Hepatocyte (in vitro differentiated cells): ENCODE measurements around the gene OPN1MW.
"Not testable (repeated sequence)": the region's sequence is repeated elsewhere in the genome, so short reads cannot be mapped to it uniquely, and the experiment has no call there.

Experiments
- CTCF ChIP-seq: fragments of 200-600 bp; sonication (generic); IDR thresholded peaks from 2 replicates; pipeline ENCODE4 v1.5.1; 2016; ENCODE audit warnings: antibody characterized with exemption, mild to moderate bottlenecking; ENCODE audit not compliant: poor library complexity
- EZH2 ChIP-seq: fragments of 200-600 bp; sonication (generic); IDR thresholded peaks from 2 replicates; pipeline ENCODE4 v1.6.1; 2016; ENCODE audit warnings: antibody characterized with exemption, mild to moderate bottlenecking, borderline replicate concordance

DNA sequence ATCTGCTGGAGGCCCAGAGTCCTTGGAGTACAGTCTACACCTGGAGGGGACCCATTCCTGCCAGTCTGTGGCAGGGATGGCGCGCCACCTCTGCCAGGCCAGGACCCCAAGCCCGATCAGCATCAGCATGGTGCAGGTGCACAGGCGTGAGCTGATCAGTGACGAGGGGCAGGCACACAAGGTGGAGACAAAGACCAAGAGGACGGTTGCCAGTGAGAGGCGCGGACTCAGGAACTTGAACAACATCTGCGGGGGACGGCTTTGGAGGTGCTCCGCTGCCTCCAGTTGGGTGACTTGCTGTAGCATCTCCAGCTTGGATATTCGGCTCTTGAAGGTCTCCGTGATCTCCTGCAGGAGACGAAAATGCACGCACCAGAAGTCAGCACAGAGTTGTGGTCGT lies 51.2 kb downstream of the OPN1MW start:
- not testable (repeated sequence) for TF ChIP-seq CTCF, EZH2
